ENCODE data around the gene RAB40C. TPM values are rescaled to one million over a fixed set of nuclear protein-coding genes. Genes with fewer than 3 reads are reported as not detected.

Gene RAB40C
- total RNA-seq, 1 donor: 11.2 TPM

DNA sequence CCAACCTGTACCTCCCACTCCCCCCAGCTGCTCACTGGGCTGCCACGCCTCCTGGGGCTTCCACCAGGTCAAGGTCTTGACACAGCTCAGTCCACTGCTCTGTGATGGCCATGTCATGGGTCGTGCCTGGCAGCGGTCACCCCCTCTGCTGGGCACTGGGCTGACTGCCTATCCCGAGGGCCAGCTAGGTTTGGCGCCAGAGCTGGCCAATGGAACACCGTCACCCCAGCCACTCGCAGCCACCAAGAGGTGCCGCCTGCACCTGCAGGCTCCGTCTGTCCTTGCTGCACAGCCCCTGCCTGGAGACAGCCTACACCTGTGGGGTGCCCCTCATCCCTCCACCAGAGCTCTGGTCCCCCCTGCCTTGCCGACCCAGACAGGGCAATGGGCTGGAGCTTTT lies 4.5 kb upstream of the RAB40C start:
- Histone ChIP-seq H3K27ac (ENCODE audit: low read depth, low read length) (no peak overlapping the region), H3K79me2 (ENCODE audit: insufficient read depth, low read length) (peaks cover 18% of the 10 kb centered on the region), H3K27me3 (ENCODE audit: insufficient read depth, low read length) (no peaks in the 10 kb centered on the region), H3K4me2 (ENCODE audit: insufficient read depth, low read length) (no peak overlapping the region), H3K36me3 (ENCODE audit: insufficient read depth, low read length) (no peaks in the 10 kb centered on the region), H3K9me3 (ENCODE audit: low read depth, low read length) (no peaks in the 10 kb centered on the region), H3K4me3 (ENCODE audit: insufficient read depth, low read length) (no peak overlapping the region), H2AFZ (ENCODE audit: low read length) (no peak overlapping the region), H4K20me1 (ENCODE audit: insufficient read depth, low read length) (peaks cover 11% of the 10 kb centered on the region), H3K4me1 (ENCODE audit: insufficient read depth, low read length) (peaks cover 28% of the 10 kb centered on the region)
- TF ChIP-seq, protein P1, sequence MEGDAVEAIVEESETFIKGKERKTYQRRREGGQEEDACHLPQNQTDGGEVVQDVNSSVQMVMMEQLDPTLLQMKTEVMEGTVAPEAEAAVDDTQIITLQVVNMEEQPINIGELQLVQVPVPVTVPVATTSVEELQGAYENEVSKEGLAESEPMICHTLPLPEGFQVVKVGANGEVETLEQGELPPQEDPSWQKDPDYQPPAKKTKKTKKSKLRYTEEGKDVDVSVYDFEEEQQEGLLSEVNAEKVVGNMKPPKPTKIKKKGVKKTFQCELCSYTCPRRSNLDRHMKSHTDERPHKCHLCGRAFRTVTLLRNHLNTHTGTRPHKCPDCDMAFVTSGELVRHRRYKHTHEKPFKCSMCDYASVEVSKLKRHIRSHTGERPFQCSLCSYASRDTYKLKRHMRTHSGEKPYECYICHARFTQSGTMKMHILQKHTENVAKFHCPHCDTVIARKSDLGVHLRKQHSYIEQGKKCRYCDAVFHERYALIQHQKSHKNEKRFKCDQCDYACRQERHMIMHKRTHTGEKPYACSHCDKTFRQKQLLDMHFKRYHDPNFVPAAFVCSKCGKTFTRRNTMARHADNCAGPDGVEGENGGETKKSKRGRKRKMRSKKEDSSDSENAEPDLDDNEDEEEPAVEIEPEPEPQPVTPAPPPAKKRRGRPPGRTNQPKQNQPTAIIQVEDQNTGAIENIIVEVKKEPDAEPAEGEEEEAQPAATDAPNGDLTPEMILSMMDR (IDR thresholded peaks at IDR 0.05; ENCODE audit: extremely low read depth, low read depth, low read length): no peak
- DNase-seq (ENCODE audit: insufficient read length, low spot score, missing footprints): peak; percentile 88

DNA sequence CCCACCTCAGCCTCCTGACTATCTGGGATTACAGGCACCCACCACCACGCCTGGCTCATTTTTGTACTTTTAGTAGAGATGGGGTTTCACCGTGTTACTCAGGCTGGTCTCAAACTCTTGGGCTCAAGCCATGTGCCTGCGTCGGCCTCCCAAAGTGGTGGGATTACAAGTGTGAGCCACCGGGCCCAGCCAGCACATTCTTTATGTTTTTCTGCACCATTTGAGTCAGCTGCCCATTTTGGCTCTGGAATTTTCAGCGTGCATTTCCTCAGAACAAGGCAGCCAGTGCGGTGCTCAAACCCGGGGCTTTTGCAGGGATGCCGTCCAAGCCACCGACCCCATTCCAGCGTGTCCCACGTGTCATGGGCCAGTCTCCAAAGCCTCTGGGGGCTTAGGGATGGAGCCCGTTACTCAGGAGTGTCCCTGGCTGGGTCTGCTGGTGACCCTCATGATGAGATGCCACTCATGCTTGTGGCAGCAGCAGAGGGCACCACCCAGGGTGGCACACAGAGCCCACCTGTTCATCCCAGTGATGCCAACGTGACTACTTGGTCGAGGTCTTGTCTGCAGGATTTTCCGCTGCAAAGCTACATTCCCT lies 3.7 kb upstream of the RAB40C start:
- Histone ChIP-seq H3K27me3 (ENCODE audit: insufficient read depth, low read length) (no peaks in the 10 kb centered on the region), H3K4me3 (ENCODE audit: insufficient read depth, low read length) (no peak overlapping the region), H3K4me2 (ENCODE audit: insufficient read depth, low read length) (peak overlapping the region; percentile 28), H4K20me1 (ENCODE audit: insufficient read depth, low read length) (peaks cover 18% of the 10 kb centered on the region), H2AFZ (ENCODE audit: low read length) (no peak overlapping the region), H3K27ac (ENCODE audit: low read depth, low read length) (no peak overlapping the region), H3K4me1 (ENCODE audit: insufficient read depth, low read length) (peaks cover 35% of the 10 kb centered on the region), H3K36me3 (ENCODE audit: insufficient read depth, low read length) (no peaks in the 10 kb centered on the region), H3K79me2 (ENCODE audit: insufficient read depth, low read length) (peaks cover 26% of the 10 kb centered on the region), H3K9me3 (ENCODE audit: low read depth, low read length) (no peaks in the 10 kb centered on the region)
- TF ChIP-seq, protein P1 (IDR thresholded peaks at IDR 0.05; ENCODE audit: extremely low read depth, low read depth, low read length): no peak
- DNase-seq (ENCODE audit: insufficient read length, low spot score, missing footprints): peak; percentile 79

DNA sequence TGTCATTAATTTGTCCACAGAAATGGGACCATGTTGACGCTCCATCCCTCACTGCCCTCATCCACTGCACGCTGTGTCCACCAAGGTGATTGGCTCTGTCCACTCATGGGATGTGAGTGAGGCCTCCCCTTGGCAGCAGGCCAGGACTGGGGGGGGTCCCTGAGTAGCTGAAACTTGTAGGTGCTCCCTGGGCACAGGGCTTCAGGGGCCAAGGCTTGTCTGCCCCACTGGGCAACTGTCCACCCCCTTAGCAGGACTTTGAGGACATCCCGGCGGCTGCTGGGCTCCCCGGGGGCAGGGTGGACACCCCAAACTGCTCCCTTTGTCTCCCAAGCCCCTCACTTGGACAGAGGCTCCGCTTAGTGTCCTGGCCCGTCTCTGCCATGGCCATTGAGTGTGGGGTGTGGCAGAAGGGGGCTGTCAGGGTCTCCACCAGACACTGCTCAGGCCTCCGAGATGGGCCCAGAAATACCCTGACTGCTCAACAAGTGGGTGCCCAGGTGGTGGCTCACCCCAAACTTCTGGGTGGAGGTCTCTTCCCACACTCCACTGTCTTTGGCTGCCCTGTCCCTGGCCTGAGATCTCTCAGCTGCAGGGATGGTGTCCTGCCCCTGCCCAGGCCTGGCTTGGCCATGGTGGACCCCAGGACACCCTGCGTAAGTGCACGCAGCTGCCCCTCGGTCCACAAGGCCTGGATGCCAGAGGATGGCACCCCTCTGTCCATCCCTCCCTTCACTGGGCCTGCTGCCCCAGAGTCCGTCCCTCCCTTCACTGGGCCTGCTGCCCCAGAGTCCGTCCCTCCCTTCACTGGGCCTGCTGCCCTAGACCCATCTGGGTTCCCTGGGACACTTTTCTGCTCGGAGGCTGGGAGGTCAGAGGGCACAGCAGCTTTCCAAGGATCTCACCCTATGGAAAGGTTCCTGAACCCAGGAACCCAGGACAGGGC lies 2.9 kb upstream of the RAB40C start:
- Histone ChIP-seq H3K27ac (ENCODE audit: low read depth, low read length) (peak overlapping the region; percentile 88), H3K9me3 (ENCODE audit: low read depth, low read length) (no peaks in the 10 kb centered on the region), H3K36me3 (ENCODE audit: insufficient read depth, low read length) (no peaks in the 10 kb centered on the region), H3K4me3 (ENCODE audit: insufficient read depth, low read length) (no peak overlapping the region), H3K4me1 (ENCODE audit: insufficient read depth, low read length) (peaks cover 37% of the 10 kb centered on the region), H3K4me2 (ENCODE audit: insufficient read depth, low read length) (peak overlapping the region; percentile 90), H4K20me1 (ENCODE audit: insufficient read depth, low read length) (peaks cover 24% of the 10 kb centered on the region), H2AFZ (ENCODE audit: low read length) (no peak overlapping the region), H3K27me3 (ENCODE audit: insufficient read depth, low read length) (no peaks in the 10 kb centered on the region), H3K79me2 (ENCODE audit: insufficient read depth, low read length) (peaks cover 33% of the 10 kb centered on the region)
- DNase-seq (ENCODE audit: insufficient read length, low spot score, missing footprints): peak; percentile 85
- TF ChIP-seq, protein P1 (IDR thresholded peaks at IDR 0.05; ENCODE audit: extremely low read depth, low read depth, low read length): no peak

DNA sequence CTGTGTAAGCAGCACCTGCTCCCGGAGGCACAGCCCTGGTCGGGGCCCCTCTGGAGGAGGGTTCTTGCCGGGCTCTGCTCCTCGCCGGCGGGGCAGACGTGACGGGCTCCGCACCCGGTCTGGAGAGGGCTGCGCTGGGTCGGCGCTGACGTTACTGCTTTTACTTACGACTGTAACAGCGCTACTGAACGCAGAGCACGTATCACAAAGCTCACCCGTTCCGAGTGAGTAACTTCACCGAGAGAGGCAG lies 1.3 kb upstream of the RAB40C start:
- DNase-seq (ENCODE audit: insufficient read length, low spot score, missing footprints): no peak
- Histone ChIP-seq H4K20me1 (ENCODE audit: insufficient read depth, low read length) (peaks cover 37% of the 10 kb centered on the region), H3K27ac (ENCODE audit: low read depth, low read length) (peak overlapping the region; percentile 88), H3K36me3 (ENCODE audit: insufficient read depth, low read length) (no peaks in the 10 kb centered on the region), H3K9me3 (ENCODE audit: low read depth, low read length) (no peaks in the 10 kb centered on the region), H3K4me2 (ENCODE audit: insufficient read depth, low read length) (peak overlapping the region; percentile 90), H3K4me3 (ENCODE audit: insufficient read depth, low read length) (peak overlapping the region; percentile 97), H2AFZ (ENCODE audit: low read length) (no peak overlapping the region), H3K4me1 (ENCODE audit: insufficient read depth, low read length) (peaks cover 37% of the 10 kb centered on the region), H3K27me3 (ENCODE audit: insufficient read depth, low read length) (no peaks in the 10 kb centered on the region), H3K79me2 (ENCODE audit: insufficient read depth, low read length) (peaks cover 50% of the 10 kb centered on the region)
- TF ChIP-seq, protein P1 (IDR thresholded peaks at IDR 0.05; ENCODE audit: extremely low read depth, low read depth, low read length): no peak
